Measurements from ENCODE around the gene DVL3.

DVL3 gene

GRCh38 chr3:184177767-184178306, 22.7 kb downstream of the DVL3 start:
- DNase-seq (ENCODE audit: low spot score) = no peak

DNA sequence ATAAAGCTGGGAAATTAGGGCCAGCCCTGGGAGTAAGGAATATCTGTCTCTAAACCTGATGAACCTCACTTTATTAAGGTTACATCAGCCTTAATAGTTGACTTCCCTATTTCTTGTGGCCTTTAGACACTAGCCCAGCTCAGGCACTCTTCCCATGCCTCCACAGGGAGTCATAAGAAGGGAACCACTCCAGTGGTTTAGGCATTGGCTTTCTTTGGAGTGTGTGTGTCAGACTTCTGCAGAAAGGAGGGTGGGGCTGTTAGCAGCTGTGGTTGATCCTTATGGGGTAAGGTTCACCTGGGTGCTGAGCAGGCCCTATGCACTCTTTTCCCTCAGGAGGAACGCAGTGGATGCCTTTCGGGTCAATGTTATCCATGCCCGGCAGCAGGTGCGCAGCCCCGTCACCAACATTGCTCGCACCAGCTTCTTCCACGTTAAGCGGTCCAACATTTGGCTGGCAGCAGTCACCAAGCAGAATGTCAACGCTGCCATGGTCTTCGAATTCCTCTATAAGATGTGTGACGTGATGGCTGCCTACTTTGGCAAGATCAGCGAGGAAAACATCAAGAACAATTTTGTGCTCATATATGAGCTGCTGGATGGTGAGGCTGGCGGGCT, 23.5 kb downstream of the DVL3 start:
- ChIA-PET POLR2A (ENCODE audit: low non-redundant PET) (no interaction called here), CTCF (interaction anchor here (0.7 kb wide), 1 partner anchor 33 kb away, joined by 4 read pairs; no protein-coding TSS in a partner anchor)
- peak overlapping the region; percentile 94; the same call in 1 of the 2 replicates for H3K27ac ChIP-seq
- no peak for DNase-seq (ENCODE audit: low spot score)
- TF ChIP-seq CTCF (conservative IDR thresholded peaks at IDR 0.05; ENCODE audit: low read depth) = no peak

More at GRCh38 chr3:184177767-184178306, 22.7 kb downstream of the DVL3 start:
- CTCF ChIA-PET = no interaction called here
- peak overlapping the region; percentile 94 for H3K27ac ChIP-seq
- TF ChIP-seq CTCF (conservative IDR thresholded peaks at IDR 0.05; ENCODE audit: low read depth) = no peak
- POLR2A ChIA-PET (ENCODE audit: low non-redundant PET) = no interaction called here

DNA sequence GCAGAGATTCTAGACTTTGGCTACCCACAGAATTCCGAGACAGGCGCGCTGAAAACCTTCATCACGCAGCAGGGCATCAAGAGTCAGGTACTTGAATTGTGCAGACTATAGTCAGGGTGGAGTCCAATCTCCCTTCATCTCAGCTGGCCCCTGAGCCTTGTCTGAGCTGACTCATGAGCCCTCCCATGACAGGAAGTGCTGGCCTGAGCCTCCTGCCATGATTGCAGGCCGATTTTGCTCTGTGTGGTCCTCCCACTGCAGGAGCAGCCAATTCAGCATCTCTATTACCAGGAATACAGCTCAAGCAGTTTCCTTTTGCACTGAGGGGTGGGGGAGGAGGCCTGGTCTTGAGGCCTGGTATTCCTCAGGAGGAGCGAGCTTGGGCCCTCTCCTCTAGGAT, 25.0 kb downstream of the DVL3 start:
- DNase-seq (ENCODE audit: low spot score) = no peak
- H3K27ac ChIP-seq = peak overlapping the region; percentile 32
- TF ChIP-seq CTCF (conservative IDR thresholded peaks at IDR 0.05; ENCODE audit: low read depth) = no peak
- POLR2A ChIA-PET (ENCODE audit: low non-redundant PET) = interaction anchor here (0.5 to 1.1 kb wide), 2 partner anchors 50 to 77 kb away, joined by 3 to 4 read pairs; no protein-coding TSS in a partner anchor
- CTCF ChIA-PET = interaction anchor here (0.6 kb wide), 2 partner anchors 24 to 121 kb away, joined by 3 to 4 read pairs; no protein-coding TSS in a partner anchor

DNA sequence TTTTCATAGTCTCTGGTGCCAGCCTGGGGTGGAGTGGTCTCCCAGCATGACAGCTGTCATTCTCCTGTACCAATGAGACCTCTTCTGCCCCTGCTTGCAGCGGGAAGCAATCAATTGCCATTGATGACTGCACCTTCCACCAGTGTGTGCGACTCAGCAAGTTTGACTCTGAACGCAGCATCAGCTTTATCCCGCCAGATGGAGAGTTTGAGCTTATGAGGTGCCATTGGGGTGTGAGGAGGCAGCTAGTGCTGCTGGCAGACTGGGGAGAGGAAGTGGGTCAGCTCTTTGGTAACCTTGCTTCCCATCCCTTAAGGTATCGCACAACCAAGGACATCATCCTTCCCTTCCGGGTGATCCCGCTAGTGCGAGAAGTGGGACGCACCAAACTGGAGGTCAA, 26.4 kb downstream of the DVL3 start:
- POLR2A ChIA-PET (ENCODE audit: low non-redundant PET) = no interaction called here
- no peak for DNase-seq (ENCODE audit: low spot score)
- peak overlapping the region; percentile 32 for H3K27ac ChIP-seq
- no peak for TF ChIP-seq CTCF (conservative IDR thresholded peaks at IDR 0.05; ENCODE audit: low read depth)
- CTCF ChIA-PET = interaction anchor here (1.2 kb wide), 1 partner anchor 52 kb away, joined by 3 read pairs; no protein-coding TSS in a partner anchor

DNA sequence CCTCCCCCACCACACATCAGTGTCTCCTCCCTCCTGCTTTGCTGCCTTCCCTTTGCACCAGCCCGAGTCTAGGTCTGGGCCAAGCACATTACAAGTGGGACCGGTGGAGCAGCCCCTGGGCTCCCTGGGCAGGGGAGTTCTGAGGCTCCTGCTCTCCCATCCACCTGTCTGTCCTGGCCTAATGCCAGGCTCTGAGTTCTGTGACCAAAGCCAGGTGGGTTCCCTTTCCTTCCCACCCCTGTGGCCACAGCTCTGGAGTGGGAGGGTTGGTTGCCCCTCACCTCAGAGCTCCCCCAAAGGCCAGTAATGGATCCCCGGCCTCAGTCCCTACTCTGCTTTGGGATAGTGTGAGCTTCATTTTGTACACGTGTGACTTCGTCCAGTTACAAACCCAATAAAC, 28.5 kb downstream of the DVL3 start:
- ChIA-PET CTCF (no interaction called here), POLR2A (ENCODE audit: low non-redundant PET) (no interaction called here)

More for the DNA sequence above, 28.5 kb downstream of the DVL3 start:
- DNase-seq (ENCODE audit: low spot score) = no peak
- H3K27ac ChIP-seq = peak overlapping the region; percentile 57
- TF ChIP-seq CTCF (conservative IDR thresholded peaks at IDR 0.05; ENCODE audit: low read depth) = no peak
